MM.1S (cell line): ENCODE results near the gene PCYOX1L.

Experiments used
- DNase-seq: peaks from one replicate; pipeline ENCODE4 v3.0.0-alpha.2; 2015
- H2AFZ ChIP-seq: fragments of 300-600 bp; sonication (generic); 2 replicates; pipeline ENCODE4 v1.6.0; 2016; ENCODE audit warnings: antibody characterized with exemption, low read length
- H3F3A ChIP-seq: fragments of 300-600 bp; sonication (generic); 2 replicates; pipeline ENCODE4 v1.6.1; 2016; ENCODE audit warnings: mild to moderate bottlenecking, antibody characterized with exemption, low read length, moderate library complexity, mixed read lengths; ENCODE audit not compliant: insufficient read depth
- H3K27ac ChIP-seq: fragments of 300-600 bp; sonication (generic); 2 replicates; pipeline ENCODE4 v1.5.1; 2016; ENCODE audit warnings: mild to moderate bottlenecking, low read length
- H3K27me3 ChIP-seq: fragments of 300-600 bp; sonication (generic); replicated peaks from 2 replicates; pipeline ENCODE4 v1.6.0; 2016; ENCODE audit warnings: low read length; ENCODE audit not compliant: insufficient read depth
- H3K36me3 ChIP-seq: fragments of 300-600 bp; sonication (generic); replicated peaks from 2 replicates; pipeline ENCODE4 v1.6.1; 2016; ENCODE audit warnings: mild to moderate bottlenecking, low read length, mixed read lengths; ENCODE audit not compliant: insufficient read depth
- H3K4me1 ChIP-seq: fragments of 300-600 bp; sonication (generic); 2 replicates; pipeline ENCODE4 v1.6.1; 2016; ENCODE audit warnings: low read length, mixed read lengths
- H3K4me2 ChIP-seq: fragments of 300-600 bp; sonication (generic); 2 replicates; pipeline ENCODE4 v1.6.0; 2016; ENCODE audit warnings: low read depth, low read length
- H3K4me3 ChIP-seq: fragments of 300-600 bp; sonication (generic); 2 replicates; pipeline ENCODE4 v1.5.1; 2016; ENCODE audit warnings: low read length, mixed read lengths
- H3K79me2 ChIP-seq: fragments of 300-600 bp; sonication (generic); 2 replicates; pipeline ENCODE4 v1.6.1; 2016; ENCODE audit warnings: mixed run types, low read length, mixed read lengths
- H3K9ac ChIP-seq: fragments of 300-600 bp; sonication (generic); 2 replicates; pipeline ENCODE4 v1.6.1; 2016; ENCODE audit warnings: low read length, mixed read lengths
- H3K9me2 ChIP-seq: fragments of 300-600 bp; sonication (generic); replicated peaks from 2 replicates; pipeline ENCODE4 v1.6.1; 2016; ENCODE audit warnings: mild to moderate bottlenecking, low read length, mixed read lengths; ENCODE audit not compliant: insufficient read depth
- H3K9me3 ChIP-seq: fragments of 300-600 bp; sonication (generic); replicated peaks from 2 replicates; pipeline ENCODE4 v1.6.1; 2016; ENCODE audit warnings: mild to moderate bottlenecking, low read length, mixed read lengths; ENCODE audit not compliant: insufficient read depth
- H4K20me1 ChIP-seq: fragments of 300-600 bp; sonication (generic); 2 replicates; pipeline ENCODE4 v1.6.1; 2016; ENCODE audit warnings: mild to moderate bottlenecking, low read length, moderate library complexity, mixed read lengths; ENCODE audit not compliant: insufficient read depth
- EZH2 ChIP-seq: fragments of 300-600 bp; sonication (generic); optimal IDR thresholded peaks from 2 replicates; pipeline ENCODE3; 2017; ENCODE audit warnings: low read depth, mild to moderate bottlenecking, antibody characterized with exemption, low read length, mixed read lengths
- EZH2phosphoT487 ChIP-seq: fragments of 300-600 bp; sonication (generic); IDR thresholded peaks from 2 replicates; pipeline ENCODE4 v1.6.1; 2018; ENCODE audit warnings: antibody characterized with exemption, low read length
- TF ChIP-seq, protein P1 (sequence below): fragments of 300-600 bp; sonication (generic); IDR thresholded peaks from 2 replicates; pipeline ENCODE4 v1.5.1; 2016; ENCODE audit warnings: antibody characterized with exemption, low read length, mixed read lengths

The PCYOX1L gene

DNA sequence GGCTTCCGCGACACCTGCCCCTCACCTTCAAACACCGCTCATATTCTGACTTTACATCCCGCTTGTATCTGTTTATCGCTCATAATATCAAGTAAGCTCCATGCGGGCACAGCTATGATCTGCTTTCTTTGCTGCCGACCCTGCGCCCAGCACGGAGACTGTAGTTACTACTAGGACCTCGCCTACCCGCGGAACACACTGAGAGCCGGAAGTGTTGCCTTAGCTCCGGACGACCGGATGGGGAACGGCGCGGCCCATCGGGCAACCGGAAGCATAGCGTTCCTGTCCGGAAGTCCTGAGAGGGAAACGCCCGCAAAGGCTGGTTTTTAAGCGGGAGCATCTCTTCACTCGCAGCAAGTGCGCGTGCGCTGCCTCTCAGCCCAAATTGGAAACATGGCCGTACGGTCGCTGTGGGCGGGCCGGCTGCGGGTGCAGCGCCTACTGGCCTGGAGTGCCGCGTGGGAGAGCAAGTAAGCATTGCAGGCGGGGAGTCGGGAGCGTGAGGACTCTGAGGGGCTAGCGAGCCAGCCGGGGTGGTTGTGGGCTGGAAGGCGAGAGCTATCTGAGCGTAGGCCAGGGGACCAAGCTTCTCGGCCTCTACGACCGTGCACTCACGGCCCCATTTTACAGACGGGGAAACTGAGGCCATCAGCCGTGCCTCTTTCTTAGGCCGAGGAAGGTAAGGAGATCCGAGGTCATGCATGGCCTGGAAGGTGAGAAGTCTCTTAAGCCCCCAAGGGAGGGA is 12.5 kb upstream of the PCYOX1L start, which contains the start of gene GRPEL2:
Gene GRPEL2 (plus strand): TSS at position 353 of the 745 bp plus-strand sequence. CDS start 41 bp downstream, at position 394.
- no peaks in the 10 kb centered on the region for H3K9me3 ChIP-seq

DNA sequence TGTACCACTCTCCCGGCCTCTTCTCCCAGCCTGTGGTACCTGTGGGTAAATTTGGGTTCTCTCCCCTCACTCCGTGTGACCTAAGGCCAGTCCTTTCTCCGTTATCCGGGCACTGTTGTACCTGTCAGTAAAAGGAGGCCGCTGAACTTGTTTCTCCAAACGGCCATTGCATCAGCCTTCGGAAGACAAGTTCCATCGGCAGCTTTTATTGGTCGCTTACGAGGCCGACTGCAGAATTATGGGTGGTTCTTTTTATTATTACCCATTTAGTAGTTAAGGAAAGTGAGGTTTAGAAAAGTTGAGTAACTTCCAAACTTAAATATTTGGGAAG is 12.0 kb upstream of the PCYOX1L start:
- Histone ChIP-seq H3K36me3 (peaks cover 15% of the 10 kb centered on the region; the same call in 1 of the 2 replicates), H3K4me3 (peak overlapping the region; percentile 85), H3K9ac (peak overlapping the region; percentile 79), H2AFZ (no peak overlapping the region), H3K79me2 (peaks cover 54% of the 10 kb centered on the region), H3K27ac (peak overlapping the region; percentile 73; the same call in 1 of the 2 replicates), H3F3A (peaks cover 25% of the 10 kb centered on the region), H3K4me1 (peaks cover 34% of the 10 kb centered on the region), H3K9me3 (no peaks in the 10 kb centered on the region), H3K4me2 (peak overlapping the region; percentile 92), H3K27me3 (no peaks in the 10 kb centered on the region), H3K9me2 (no peaks in the 10 kb centered on the region), H4K20me1 (no peaks in the 10 kb centered on the region)
- peak; percentile 27 for DNase-seq
- TF ChIP-seq, protein P1, sequence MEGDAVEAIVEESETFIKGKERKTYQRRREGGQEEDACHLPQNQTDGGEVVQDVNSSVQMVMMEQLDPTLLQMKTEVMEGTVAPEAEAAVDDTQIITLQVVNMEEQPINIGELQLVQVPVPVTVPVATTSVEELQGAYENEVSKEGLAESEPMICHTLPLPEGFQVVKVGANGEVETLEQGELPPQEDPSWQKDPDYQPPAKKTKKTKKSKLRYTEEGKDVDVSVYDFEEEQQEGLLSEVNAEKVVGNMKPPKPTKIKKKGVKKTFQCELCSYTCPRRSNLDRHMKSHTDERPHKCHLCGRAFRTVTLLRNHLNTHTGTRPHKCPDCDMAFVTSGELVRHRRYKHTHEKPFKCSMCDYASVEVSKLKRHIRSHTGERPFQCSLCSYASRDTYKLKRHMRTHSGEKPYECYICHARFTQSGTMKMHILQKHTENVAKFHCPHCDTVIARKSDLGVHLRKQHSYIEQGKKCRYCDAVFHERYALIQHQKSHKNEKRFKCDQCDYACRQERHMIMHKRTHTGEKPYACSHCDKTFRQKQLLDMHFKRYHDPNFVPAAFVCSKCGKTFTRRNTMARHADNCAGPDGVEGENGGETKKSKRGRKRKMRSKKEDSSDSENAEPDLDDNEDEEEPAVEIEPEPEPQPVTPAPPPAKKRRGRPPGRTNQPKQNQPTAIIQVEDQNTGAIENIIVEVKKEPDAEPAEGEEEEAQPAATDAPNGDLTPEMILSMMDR = no peak
- TF ChIP-seq EZH2 (no peak), EZH2phosphoT487 (no peak)

More for the DNA sequence above, 12.5 kb upstream of the PCYOX1L start, which contains the start of gene GRPEL2:
- H3F3A ChIP-seq = peaks cover 25% of the 10 kb centered on the region
- peak within 1 kb of the TSS; percentile 79 for H3K9ac ChIP-seq
- no peaks in the 10 kb centered on the region for H3K9me2 ChIP-seq
- H3K4me2 ChIP-seq = peak within 1 kb of the TSS; percentile 92
- H3K36me3 ChIP-seq = peaks cover 10% of the 10 kb centered on the region; the same call in 1 of the 2 replicates
- peaks cover 49% of the 10 kb centered on the region for H3K79me2 ChIP-seq
- peak within 1 kb of the TSS; percentile 83 for H2AFZ ChIP-seq
- no peaks in the 10 kb centered on the region for H4K20me1 ChIP-seq
- H3K4me3 ChIP-seq = peak within 1 kb of the TSS; percentile 85
- no peaks in the 10 kb centered on the region for H3K27me3 ChIP-seq
- TF ChIP-seq, protein P1 = no peak
- TF ChIP-seq EZH2 (no peak), EZH2phosphoT487 (no peak)
- peaks cover 33% of the 10 kb centered on the region for H3K4me1 ChIP-seq
- H3K27ac ChIP-seq = peak within 1 kb of the TSS; percentile 73
- DNase-seq = peak; percentile 98

GRCh38 chr5:149348518-149348917 is 9.3 kb upstream of the PCYOX1L start:
- Histone ChIP-seq H3K36me3 (peaks cover 31% of the 10 kb centered on the region), H3K9me3 (no peaks in the 10 kb centered on the region), H3K4me1 (peaks cover 49% of the 10 kb centered on the region), H2AFZ (no peak overlapping the region), H3K27ac (peak overlapping the region; percentile 68), H3F3A (peaks cover 27% of the 10 kb centered on the region), H3K79me2 (peaks cover 81% of the 10 kb centered on the region), H4K20me1 (no peaks in the 10 kb centered on the region), H3K27me3 (no peaks in the 10 kb centered on the region), H3K9me2 (no peaks in the 10 kb centered on the region), H3K4me3 (peak overlapping the region; percentile 50; the same call in 1 of the 2 replicates), H3K4me2 (peak overlapping the region; percentile 92), H3K9ac (peak overlapping the region; percentile 17; the same call in 1 of the 2 replicates)
- DNase-seq = peak; percentile 72
- TF ChIP-seq, protein P1 = no peak
- TF ChIP-seq EZH2 = no peak
- no peak for TF ChIP-seq EZH2phosphoT487
